Pulmonary artery endothelial cell (primary cell): ENCODE data around the gene TFAP2E. TPM values are rescaled to one million over a fixed set of nuclear protein-coding genes. Genes with fewer than 3 reads are reported as not detected.

Experiments used
- DNase-seq: peaks from one replicate; pipeline ENCODE4 v3.0.0-alpha.2; 2011; ENCODE audit warnings: low read depth, low spot score
- total RNA-seq: library from RNA; depleted of rRNA; stranded (reverse); fragments of >200 nt; gene quantifications from 2 replicates; pipeline ENCODE4 v1.2.3, GENCODE V29; 2014

Gene TFAP2E
- total RNA-seq, 1 donor from 2014 or later = 0.07 TPM

- DNase-seq = no peak
These were observed 21.1 kb downstream of the TFAP2E start for GRCh38 chr1:35594005-35594760.

DNA sequence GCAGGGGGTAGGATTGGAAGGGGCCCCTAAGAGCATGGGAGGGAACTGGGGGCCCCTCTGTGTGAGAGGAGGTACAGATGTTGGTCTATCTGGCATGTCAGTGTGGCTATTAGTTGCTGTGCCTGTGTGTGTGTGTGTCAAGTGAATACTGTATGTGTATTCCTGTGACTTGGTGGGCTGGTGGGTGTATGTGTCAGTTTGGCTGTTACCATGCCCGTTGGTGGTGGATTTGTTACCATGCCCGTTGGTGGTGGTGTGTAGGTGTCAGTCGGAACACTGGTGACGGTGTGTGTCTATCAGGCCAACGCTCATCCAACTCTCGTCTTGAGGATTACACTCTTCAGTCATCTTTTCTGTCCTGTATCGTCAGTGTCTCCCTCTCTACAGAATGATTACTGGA lies 22.6 kb downstream of the TFAP2E start:
- DNase-seq = no peak

- no peak for DNase-seq
These were observed 24.8 kb downstream of the TFAP2E start for GRCh38 chr1:35597870-35598269.

DNA sequence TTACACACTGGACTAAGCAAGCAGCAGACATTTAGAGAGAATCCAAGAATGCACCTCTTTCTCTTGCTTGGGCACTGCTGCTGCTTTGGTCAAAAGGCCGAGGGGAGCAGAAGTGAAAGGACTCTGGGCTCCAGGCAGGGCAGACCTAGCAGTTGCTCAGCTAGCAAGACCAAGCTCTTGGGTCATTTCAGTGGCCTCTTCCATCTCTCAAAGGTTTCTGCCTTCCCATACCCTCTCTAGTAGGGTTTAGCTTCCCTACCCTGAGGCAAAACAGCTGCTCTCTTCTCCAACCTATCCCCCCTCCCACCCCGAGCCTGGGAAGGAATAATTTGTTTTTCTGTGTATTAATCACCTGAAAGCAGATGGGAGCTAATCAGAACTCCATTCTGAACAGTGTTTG lies 25.8 kb downstream of the TFAP2E start:
- DNase-seq = no peak

DNA sequence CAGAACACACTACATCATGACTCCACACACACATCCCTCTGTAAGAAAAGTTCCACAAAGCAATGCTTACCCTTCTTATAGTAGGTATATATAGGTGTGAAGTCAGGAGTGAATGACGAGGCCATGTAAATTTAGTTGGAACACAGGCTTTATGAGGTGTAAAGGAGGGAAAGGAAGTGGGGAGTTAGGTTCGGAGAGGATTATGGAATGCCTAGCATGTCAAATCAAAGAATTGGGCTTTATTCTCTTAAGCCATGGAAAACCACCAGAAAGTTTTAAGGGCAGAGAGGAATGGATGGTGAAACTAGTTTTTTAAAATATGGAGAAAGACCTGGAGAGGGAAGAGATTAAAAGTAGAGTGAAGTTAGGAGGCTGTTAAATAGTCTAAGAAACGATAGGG lies 26.3 kb downstream of the TFAP2E start:
- DNase-seq = no peak

DNA sequence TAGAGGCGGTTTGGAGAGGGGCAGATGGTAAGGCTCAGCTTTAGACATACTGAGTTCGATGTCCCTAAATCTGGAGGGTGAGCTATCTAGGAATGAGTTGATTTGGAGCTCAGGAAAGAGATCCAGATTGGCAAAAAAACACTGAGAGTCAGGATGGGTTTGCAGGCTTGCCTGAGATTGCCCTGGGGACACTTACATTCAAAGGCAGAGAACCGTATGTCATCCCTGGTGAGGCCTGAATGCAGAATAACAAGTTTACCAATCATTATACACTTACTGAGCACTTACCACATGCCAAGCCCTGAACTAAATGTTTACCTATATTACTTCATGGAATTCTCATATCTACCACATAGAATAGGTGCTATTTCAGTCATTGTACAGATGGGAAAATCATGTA lies 27.5 kb downstream of the TFAP2E start:
- no peak for DNase-seq

- no peak for DNase-seq
These were observed 30.4 kb downstream of the TFAP2E start for GRCh38 chr1:35603468-35603867.

GRCh38 chr1:35603941-35604340 lies 30.8 kb downstream of the TFAP2E start:
- DNase-seq = no peak

DNA sequence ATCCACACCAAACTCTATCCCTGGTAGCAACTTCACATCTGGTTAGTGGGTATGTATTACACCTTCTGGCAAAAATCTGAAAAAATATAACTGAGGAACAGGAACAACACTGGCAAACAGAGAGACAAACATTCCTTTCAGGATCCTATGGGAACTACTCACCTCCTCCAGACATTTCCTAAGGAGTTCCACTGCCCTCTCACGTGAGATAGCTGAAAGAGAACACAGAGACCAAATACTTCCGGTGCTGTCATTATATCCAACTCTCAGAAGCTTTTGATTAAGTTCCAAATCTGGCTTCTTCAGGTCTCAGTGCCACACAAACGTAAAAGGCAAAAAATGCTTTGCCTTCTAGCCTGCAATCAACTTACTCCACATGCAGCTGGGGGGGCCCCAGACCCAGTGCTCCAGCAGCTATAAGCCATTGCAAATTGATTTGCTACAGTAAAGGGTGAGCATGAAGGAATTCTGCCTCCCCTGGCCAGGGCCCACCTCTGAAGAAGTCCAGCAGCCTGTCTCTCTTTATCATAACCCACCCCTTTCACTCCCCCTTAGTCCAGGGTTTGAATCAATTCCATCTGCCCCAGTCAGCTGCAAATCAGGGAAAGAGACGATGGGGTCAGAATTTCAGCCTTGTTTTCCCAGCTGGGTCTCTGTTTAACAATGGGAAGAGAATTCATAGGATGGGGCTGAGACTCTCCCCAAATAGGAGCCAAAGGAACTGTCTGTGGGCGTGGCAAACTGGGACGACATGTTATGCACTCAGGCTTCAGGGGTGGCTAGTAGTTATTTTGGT lies 32.2 kb downstream of the TFAP2E start:
- DNase-seq = no peak

DNA sequence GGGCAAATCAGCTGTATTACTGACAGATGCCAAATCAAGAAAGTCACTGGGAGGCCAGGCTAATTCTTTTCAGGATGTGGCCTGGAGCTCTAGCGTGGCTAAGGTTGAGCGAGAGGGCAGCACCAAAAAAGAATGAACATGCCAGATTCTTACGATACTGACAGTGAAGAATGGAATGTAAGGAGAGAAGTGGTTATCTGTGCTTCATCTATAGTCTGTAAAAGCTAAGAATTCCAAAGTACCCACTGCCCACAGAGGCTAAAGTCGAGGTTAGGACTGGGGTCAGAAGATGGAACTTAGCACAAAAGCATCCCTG lies 32.7 kb downstream of the TFAP2E start:
- no peak for DNase-seq

- DNase-seq = no peak
These were observed 38.5 kb downstream of the TFAP2E start for GRCh38 chr1:35611655-35612054.

GRCh38 chr1:35615440-35615839 lies 42.3 kb downstream of the TFAP2E start:
- no peak for DNase-seq

DNA sequence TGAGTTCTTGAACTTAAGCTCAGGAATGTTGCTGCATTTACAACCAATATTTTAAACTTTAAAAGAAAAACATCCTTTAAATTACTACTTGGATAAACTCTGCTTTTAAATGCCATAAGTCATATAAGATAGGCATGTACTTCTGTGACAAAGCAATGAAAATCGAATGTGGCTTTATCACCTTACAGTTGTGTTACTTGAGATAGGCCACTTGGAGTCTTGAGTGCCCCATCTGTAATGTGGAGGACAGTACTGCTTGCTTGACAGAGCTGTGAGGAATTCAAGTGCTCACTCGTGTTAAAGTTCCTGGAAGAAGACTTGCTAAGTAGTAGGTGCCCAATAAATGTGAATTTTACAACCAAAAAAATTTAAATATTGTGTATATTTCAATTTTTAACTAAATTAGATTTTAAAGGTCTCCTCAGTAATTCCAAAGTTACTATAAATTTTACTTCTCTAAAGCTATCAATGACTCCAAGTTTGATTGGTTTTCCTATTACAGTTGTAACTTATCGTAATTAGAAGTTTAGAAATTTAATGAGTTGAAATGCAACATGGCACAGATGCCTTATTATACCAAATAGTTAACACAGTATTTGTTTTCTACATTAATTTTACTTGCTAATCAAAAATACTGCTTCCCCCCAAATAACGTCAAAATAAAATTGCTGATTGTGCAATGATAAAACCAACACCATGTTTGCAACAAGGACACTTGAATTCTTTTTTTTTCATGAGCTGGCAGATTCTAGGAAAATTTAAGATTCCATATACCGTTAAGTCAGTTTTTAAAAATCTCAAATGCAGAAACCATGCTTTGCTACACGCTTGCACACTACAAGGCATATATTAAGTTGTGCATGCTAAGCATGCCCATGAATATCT lies 46.4 kb downstream of the TFAP2E start:
- DNase-seq = no peak

- no peak for DNase-seq
These were observed 49.5 kb downstream of the TFAP2E start for GRCh38 chr1:35622510-35623178.

- no peak for DNase-seq
These were observed 50.7 kb downstream of the TFAP2E start for GRCh38 chr1:35623832-35624231.

DNA sequence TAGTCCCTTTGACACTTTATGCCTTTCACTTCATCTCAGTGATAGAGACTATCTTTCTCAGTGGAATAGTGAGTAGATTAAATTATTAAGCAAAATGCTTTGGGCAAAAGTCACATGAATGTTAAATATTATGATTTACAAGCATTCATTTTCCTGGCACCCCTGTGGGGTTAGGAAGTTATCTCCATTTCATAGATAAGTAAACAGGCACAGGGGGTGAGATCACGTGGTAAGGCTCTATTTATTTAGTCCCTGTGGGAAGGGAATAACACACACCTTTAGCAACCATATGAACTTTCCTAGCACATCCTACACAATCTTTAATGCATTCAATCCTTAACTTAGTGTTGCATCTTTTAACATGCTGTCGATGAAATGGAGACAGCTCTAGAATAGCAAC lies 55.9 kb downstream of the TFAP2E start:
- no peak for DNase-seq

DNA sequence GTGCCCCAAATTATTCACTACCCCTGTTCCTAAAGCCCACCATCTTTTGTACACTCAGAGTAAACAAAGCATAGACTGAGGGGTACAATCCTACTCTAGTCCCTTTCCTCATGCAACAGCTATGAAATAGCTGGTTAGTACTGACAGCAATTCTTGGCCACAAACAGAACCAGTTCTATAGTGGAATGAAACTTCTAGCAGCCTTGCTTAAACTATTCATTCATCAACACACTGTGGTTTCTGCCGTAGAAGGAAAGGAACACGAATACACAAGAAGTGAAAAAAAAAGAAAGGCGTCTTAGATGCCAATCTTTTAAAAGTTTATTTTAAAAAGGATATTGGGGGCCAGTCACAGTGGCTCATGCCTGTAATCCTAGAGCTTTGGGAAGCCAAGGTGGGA lies 58.3 kb downstream of the TFAP2E start:
- DNase-seq = no peak

DNA sequence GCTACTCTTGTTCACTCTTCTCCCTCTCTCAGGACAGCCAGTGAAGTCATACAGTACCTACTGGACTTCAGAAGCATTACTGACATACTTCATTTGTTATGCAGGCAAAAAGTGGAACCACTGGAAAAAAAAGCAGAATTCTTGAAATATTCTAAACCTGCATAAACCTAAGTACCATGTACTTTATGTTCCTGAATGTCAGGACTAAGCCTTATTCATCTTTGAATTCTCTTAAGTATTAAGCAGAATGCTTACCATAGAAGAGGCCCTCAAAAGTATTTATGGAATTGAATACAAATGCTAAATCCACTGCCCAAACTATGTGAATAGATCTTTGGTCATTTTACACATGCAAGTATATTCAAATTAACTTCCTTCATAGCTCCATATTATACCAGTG lies 60.4 kb downstream of the TFAP2E start:
- no peak for DNase-seq

DNA sequence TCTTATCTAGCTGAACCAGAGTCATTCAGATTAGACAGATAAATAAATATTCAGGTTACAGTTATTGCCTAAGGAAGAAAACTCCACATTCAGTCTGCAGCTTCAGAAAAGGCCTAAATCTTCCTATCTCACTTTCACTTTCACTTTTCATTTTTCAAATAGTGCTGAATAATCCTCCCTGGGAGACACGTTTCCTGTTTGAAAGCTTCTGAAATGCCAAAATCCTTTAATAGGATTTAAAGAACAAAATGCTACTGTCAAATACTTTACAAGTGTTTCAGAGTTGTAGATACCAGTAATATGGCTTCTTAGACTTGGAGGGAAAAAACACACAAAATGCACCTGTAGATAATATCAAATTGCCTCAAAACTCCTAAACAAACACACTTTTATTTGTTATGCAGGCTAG lies 64.3 kb downstream of the TFAP2E start:
- no peak for DNase-seq

- no peak for DNase-seq
These were observed 67.5 kb downstream of the TFAP2E start for GRCh38 chr1:35640380-35641232.
